Measurements from ENCODE around the gene PLAAT2. TPM values are rescaled to one million over a fixed set of nuclear protein-coding genes. Genes with fewer than 3 reads are reported as not detected.
A peak's percentile ranks its signal among the peaks of the same experiment; 100 is the strongest.

The PLAAT2 gene
- polyA plus RNA-seq, 4 donors = 35.6 to 447 (median 141) TPM; not detected in 1

- no peak for FAIRE-seq
- 95 to 97% (median 96%) methylated on average over 3 of the region's 3 CpGs for WGBS, 3 donors
- peaks cover 0 to 3% of the 10 kb centered on the region in 2 donors for H3K9me3 ChIP-seq (ENCODE audit: control insufficient read depth in 2 of 2, insufficient read depth in 1 of 2, low read depth in 1 of 2, low read length in 1 of 2)
Observed at GRCh38 chr11:63569570-63569969, 6.4 kb upstream of the PLAAT2 start.

DNA sequence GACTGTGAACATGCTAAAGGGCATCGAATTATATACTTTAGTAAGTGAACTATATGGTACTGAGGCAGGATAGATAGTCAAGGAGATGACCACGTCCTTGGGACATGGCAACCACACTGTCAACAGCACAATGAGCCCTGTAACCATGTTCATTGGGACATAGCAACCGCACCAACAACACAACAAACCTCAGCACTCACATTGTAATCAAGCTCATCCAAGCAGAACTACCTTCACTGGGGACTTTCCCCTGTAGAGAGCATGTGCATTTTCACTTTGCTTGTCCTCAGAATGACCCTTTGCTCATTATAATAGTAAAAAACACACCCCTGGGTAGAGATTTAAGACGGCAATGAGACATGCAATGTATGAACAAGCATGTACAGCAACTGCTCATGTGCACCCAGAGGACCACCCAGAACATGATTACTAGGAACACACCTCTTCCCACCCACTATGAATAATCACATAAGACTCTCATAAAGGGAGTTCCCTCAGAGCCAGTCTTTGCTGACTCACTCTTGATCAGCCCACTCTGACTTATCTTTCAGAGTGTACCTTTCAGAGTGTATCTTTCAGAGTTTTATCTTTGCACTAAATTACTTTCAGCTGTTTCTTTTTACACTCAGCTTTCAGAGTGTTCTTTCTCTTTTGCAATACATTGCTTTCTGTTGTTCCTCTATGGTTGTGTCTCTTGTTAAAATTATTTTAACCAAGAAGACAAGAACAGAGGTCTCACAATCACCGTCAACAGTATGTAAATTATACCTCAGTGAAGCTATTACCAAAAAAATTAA is 4.1 kb upstream of the PLAAT2 start:
- peak; percentile 89 to 97 for DNase-seq
- H3K27me3 ChIP-seq (ENCODE audit: control insufficient read depth in 3 of 3, insufficient read depth in 3 of 3, low read length in 3 of 3) = no peaks in the 10 kb centered on the region
- peaks cover 3 to 38% (median 7%) of the 10 kb centered on the region in 3 donors for H3K4me1 ChIP-seq (ENCODE audit: control insufficient read depth in 3 of 3, insufficient read depth in 2 of 3, low read depth in 1 of 3, low read length in 2 of 3)
- H3K4me3 ChIP-seq (ENCODE audit: low read depth in 1 of 3, low read length in 3 of 3) = no peak overlapping the region
- H3K36me3 ChIP-seq (ENCODE audit: control insufficient read depth in 3 of 3, insufficient read depth in 2 of 3, low read depth in 1 of 3, low read length in 3 of 3) = no peaks in the 10 kb centered on the region
- WGBS, 3 donors = 13 to 29% (median 17%) methylated on average over 5 of the region's 5 CpGs
- no peaks in the 10 kb centered on the region for H3K9me3 ChIP-seq (ENCODE audit: control insufficient read depth in 2 of 2, insufficient read depth in 1 of 2, low read depth in 1 of 2, low read length in 1 of 2)
- peak overlapping the region; percentile 73 to 88 (median 77) for H3K27ac ChIP-seq (ENCODE audit: low read depth in 1 of 3, low read length in 2 of 3)
- FAIRE-seq = peak; percentile 23

More at GRCh38 chr11:63569570-63569969, 6.4 kb upstream of the PLAAT2 start:
- H3K36me3 ChIP-seq (ENCODE audit: control insufficient read depth in 3 of 3, insufficient read depth in 2 of 3, low read depth in 1 of 3, low read length in 3 of 3) = no peaks in the 10 kb centered on the region
- no peak overlapping the region for H3K4me3 ChIP-seq (ENCODE audit: low read depth in 1 of 3, low read length in 3 of 3)
- H3K27ac ChIP-seq (ENCODE audit: low read depth in 1 of 3, low read length in 2 of 3) = no peak overlapping the region
- H3K4me1 ChIP-seq (ENCODE audit: control insufficient read depth in 3 of 3, insufficient read depth in 2 of 3, low read depth in 1 of 3, low read length in 2 of 3) = peaks cover 2 to 26% (median 4%) of the 10 kb centered on the region in 3 donors
- no peaks in the 10 kb centered on the region for H3K27me3 ChIP-seq (ENCODE audit: control insufficient read depth in 3 of 3, insufficient read depth in 3 of 3, low read length in 3 of 3)
- no peak for DNase-seq

GRCh38 chr11:63564784-63565350 is 1.7 kb upstream of the PLAAT2 start:
- no peaks in the 10 kb centered on the region for H3K36me3 ChIP-seq (ENCODE audit: control insufficient read depth in 3 of 3, insufficient read depth in 2 of 3, low read depth in 1 of 3, low read length in 3 of 3)
- DNase-seq (peak; percentile 90 to 96), FAIRE-seq (no peak)
- peak overlapping the region; percentile 92 to 99 (median 95) for H3K27ac ChIP-seq (ENCODE audit: low read depth in 1 of 3, low read length in 2 of 3)
- H3K4me1 ChIP-seq (ENCODE audit: control insufficient read depth in 3 of 3, insufficient read depth in 2 of 3, low read depth in 1 of 3, low read length in 2 of 3) = peaks cover 3 to 38% (median 7%) of the 10 kb centered on the region in 3 donors
- no peaks in the 10 kb centered on the region for H3K27me3 ChIP-seq (ENCODE audit: control insufficient read depth in 3 of 3, insufficient read depth in 3 of 3, low read length in 3 of 3)
- 19 to 55% (median 38%) methylated on average over 4 of the region's 4 CpGs for WGBS, 3 donors
- no peak overlapping the region for H3K4me3 ChIP-seq (ENCODE audit: low read depth in 1 of 3, low read length in 3 of 3)
- H3K9me3 ChIP-seq (ENCODE audit: control insufficient read depth in 2 of 2, insufficient read depth in 1 of 2, low read depth in 1 of 2, low read length in 1 of 2) = no peaks in the 10 kb centered on the region

DNA sequence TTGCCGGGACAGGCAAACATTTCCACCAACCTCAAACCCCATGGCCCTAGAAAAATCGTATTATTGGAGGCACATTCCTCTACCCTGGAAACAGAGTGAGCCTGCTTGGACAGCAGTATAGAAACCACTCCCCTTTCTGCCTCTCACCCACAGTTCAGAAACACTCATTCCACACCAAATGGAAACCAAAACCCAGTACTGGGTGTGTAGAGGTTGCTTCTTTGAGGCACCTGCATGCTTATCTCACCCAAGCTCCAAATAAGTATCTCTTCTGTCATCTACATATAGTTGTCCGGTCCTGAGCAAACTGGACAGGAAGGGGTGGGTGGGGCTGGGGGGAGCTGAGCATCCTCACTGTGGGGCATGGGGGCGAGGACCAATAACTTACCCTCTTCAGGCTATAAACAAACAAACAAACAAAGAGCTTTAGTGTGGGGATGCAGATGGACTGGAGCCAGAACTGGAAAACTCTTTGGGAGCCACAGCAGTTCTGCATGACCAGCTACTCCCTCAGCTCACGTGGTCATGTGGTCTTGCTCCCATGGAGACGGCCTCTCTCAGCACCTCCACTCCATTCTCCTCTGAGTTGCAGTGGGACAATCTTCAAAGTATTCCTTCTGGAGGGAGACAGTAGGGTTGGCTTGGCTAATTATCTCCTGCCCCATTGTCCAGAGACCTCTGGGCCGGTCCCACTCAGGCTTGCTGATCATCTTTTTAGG is 1.0 kb upstream of the PLAAT2 start:
- Histone ChIP-seq H3K36me3 (ENCODE audit: control insufficient read depth in 3 of 3, insufficient read depth in 2 of 3, low read depth in 1 of 3, low read length in 3 of 3) (no peaks in the 10 kb centered on the region), H3K27me3 (ENCODE audit: control insufficient read depth in 3 of 3, insufficient read depth in 3 of 3, low read length in 3 of 3) (no peaks in the 10 kb centered on the region), H3K27ac (ENCODE audit: low read depth in 1 of 3, low read length in 2 of 3) (peak overlapping the region; percentile 92 to 99 (median 95)), H3K9me3 (ENCODE audit: control insufficient read depth in 2 of 2, insufficient read depth in 1 of 2, low read depth in 1 of 2, low read length in 1 of 2) (no peaks in the 10 kb centered on the region), H3K4me3 (ENCODE audit: low read depth in 1 of 3, low read length in 3 of 3) (no peak overlapping the region), H3K4me1 (ENCODE audit: control insufficient read depth in 3 of 3, insufficient read depth in 2 of 3, low read depth in 1 of 3, low read length in 2 of 3) (peaks cover 3 to 38% (median 7%) of the 10 kb centered on the region in 3 donors)
- no peak for FAIRE-seq
- peak; percentile 55 to 67 for DNase-seq
- 43 to 55% (median 44%) methylated on average over 7 of the region's 7 CpGs for WGBS, 3 donors

DNA sequence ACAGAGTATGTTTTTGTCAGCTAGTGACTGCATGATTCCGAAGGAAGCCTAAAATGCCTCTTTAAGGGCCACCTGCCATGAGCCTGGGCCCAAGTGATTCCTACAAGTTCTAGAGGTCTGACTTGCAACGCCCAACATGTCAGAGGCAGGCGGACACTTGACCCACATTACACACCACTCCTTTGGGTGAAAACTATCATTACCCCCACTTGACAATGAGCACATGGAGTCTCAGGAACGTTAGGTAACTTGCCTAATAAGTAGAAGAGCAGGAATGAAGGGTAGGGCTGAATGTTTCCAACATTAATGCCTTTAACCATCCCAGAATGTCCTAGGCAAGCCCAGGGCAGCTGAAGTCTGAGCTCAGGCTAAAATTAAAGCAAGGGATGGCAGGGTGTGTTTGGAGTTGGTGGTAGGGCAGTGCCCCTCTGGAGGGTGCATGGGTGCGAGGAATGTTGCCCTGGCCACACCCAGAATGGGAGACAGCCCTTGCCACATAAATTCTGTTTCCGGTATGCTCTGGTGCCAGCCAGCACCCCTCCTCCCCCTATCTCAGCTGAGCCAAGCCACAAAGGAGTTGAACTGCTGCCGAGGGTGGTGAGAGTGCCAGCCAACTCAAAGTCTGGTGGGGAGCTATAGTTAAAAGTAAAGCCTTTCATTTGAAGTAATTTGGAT is 2.5 kb downstream of the PLAAT2 start:
- DNase-seq = peak in 1 of 2 donors; percentile 25
- H3K27ac ChIP-seq (ENCODE audit: low read depth in 1 of 3, low read length in 2 of 3) = no peak overlapping the region
- no peaks in the 10 kb centered on the region for H3K9me3 ChIP-seq (ENCODE audit: control insufficient read depth in 2 of 2, insufficient read depth in 1 of 2, low read depth in 1 of 2, low read length in 1 of 2)
- no peaks in the 10 kb centered on the region for H3K36me3 ChIP-seq (ENCODE audit: control insufficient read depth in 3 of 3, insufficient read depth in 2 of 3, low read depth in 1 of 3, low read length in 3 of 3)
- WGBS, 3 donors = 57 to 76% (median 71%) methylated on average over 7 of the region's 7 CpGs
- H3K27me3 ChIP-seq (ENCODE audit: control insufficient read depth in 3 of 3, insufficient read depth in 3 of 3, low read length in 3 of 3) = no peaks in the 10 kb centered on the region
- no peak overlapping the region for H3K4me3 ChIP-seq (ENCODE audit: low read depth in 1 of 3, low read length in 3 of 3)
- H3K4me1 ChIP-seq (ENCODE audit: control insufficient read depth in 3 of 3, insufficient read depth in 2 of 3, low read depth in 1 of 3, low read length in 2 of 3) = peaks cover 3 to 26% (median 3%) of the 10 kb centered on the region in 3 donors
- FAIRE-seq = no peak

DNA sequence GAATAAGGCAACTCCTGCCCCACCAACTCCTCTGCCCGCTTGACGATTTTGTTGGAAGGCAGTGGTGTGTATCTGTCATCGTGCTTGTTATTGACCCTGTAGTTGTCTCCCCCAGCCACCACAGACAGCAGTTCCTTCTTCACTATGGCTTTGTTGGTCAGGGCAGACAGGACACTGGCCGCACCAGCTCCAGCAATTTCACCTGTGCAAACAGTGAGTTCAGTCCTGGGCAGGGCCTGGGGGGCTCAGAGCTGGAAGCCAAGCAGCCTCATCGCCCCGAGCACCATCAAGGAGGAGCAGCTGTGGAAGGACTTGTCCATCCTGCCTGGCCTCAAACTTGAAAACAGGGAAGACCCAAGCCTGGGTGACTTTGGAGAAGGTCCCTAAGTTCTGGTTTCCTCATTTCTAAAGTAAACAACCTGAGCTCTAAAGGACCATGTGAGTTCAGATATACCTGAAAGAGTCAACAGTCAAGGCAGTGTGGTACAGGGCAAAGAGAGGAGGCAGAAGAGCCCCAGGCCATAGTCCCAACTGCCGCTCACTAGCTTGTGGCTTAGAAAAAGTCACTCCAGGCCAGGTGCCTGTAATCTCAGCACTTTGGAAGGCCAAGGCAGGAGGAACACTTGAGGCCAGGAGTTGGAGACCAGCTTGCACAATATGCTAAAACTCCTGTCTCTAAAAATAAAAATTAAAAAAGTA is 4.6 kb downstream of the PLAAT2 start:
- no peaks in the 10 kb centered on the region for H3K36me3 ChIP-seq (ENCODE audit: control insufficient read depth in 3 of 3, insufficient read depth in 2 of 3, low read depth in 1 of 3, low read length in 3 of 3)
- peak in 1 of 2 donors; percentile 35 for DNase-seq
- H3K4me1 ChIP-seq (ENCODE audit: control insufficient read depth in 3 of 3, insufficient read depth in 2 of 3, low read depth in 1 of 3, low read length in 2 of 3) = peaks cover 0 to 9% (median 0%) of the 10 kb centered on the region in 3 donors
- H3K27me3 ChIP-seq (ENCODE audit: control insufficient read depth in 3 of 3, insufficient read depth in 3 of 3, low read length in 3 of 3) = no peaks in the 10 kb centered on the region
- WGBS, 3 donors = 95 to 96% (median 96%) methylated on average over 7 of the region's 7 CpGs
- H3K9me3 ChIP-seq (ENCODE audit: control insufficient read depth in 2 of 2, insufficient read depth in 1 of 2, low read depth in 1 of 2, low read length in 1 of 2) = no peaks in the 10 kb centered on the region
- H3K4me3 ChIP-seq (ENCODE audit: low read depth in 1 of 3, low read length in 3 of 3) = no peak overlapping the region
- H3K27ac ChIP-seq (ENCODE audit: low read depth in 1 of 3, low read length in 2 of 3) = no peak overlapping the region
- FAIRE-seq = no peak

- Histone ChIP-seq H3K4me3 (ENCODE audit: low read depth in 1 of 3, low read length in 3 of 3) (no peak overlapping the region), H3K27me3 (ENCODE audit: control insufficient read depth in 3 of 3, insufficient read depth in 3 of 3, low read length in 3 of 3) (no peaks in the 10 kb centered on the region), H3K9me3 (ENCODE audit: control insufficient read depth in 2 of 2, insufficient read depth in 1 of 2, low read depth in 1 of 2, low read length in 1 of 2) (no peaks in the 10 kb centered on the region), H3K27ac (ENCODE audit: low read depth in 1 of 3, low read length in 2 of 3) (no peak overlapping the region), H3K4me1 (ENCODE audit: control insufficient read depth in 3 of 3, insufficient read depth in 2 of 3, low read depth in 1 of 3, low read length in 2 of 3) (no peaks in the 10 kb centered on the region), H3K36me3 (ENCODE audit: control insufficient read depth in 3 of 3, insufficient read depth in 2 of 3, low read depth in 1 of 3, low read length in 3 of 3) (no peaks in the 10 kb centered on the region)
- DNase-seq (no peak), FAIRE-seq (no peak)
- 20 to 86% (median 71%) methylated on average over 7 of the region's 7 CpGs for WGBS, 3 donors
Observed at GRCh38 chr11:63557570-63557969, 5.6 kb downstream of the PLAAT2 start.

Measured in small intestine (tissue), 7 donors.